HG03520 (cell line): ENCODE results near the gene ABTB2.
A peak's percentile ranks its signal among the peaks of the same experiment; 100 is the strongest.

ENCODE experiments used
- ATAC-seq: cut with Tn5 transposase; IDR thresholded peaks from one replicate; pipeline ENCODE4 v1.9.1; 2021; ENCODE audit warnings: mild to moderate bottlenecking, moderate library complexity; ENCODE audit not compliant: unreplicated experiment

Gene ABTB2

GRCh38 chr11:34155057-34155756, 202.6 kb downstream of the ABTB2 start:
- no peak for ATAC-seq

GRCh38 chr11:34154059-34154875, 203.5 kb downstream of the ABTB2 start:
- peak; percentile 52 for ATAC-seq

GRCh38 chr11:34151916-34152845, 205.6 kb downstream of the ABTB2 start:
- no peak for ATAC-seq

- no peak for ATAC-seq
Observed at GRCh38 chr11:34151166-34151565, 206.6 kb downstream of the ABTB2 start.

- no peak for ATAC-seq
Observed at GRCh38 chr11:34150494-34151151, 207.2 kb downstream of the ABTB2 start.

GRCh38 chr11:34149786-34150185, 208.0 kb downstream of the ABTB2 start:
- ATAC-seq: no peak

- no peak for ATAC-seq
Observed at GRCh38 chr11:34149274-34149673, 208.5 kb downstream of the ABTB2 start.

- ATAC-seq: no peak
Observed at GRCh38 chr11:34148504-34149165, 209.2 kb downstream of the ABTB2 start.

GRCh38 chr11:34147581-34147980, 210.2 kb downstream of the ABTB2 start:
- no peak for ATAC-seq

GRCh38 chr11:34146866-34147265, 210.9 kb downstream of the ABTB2 start:
- ATAC-seq: no peak

GRCh38 chr11:34146411-34146810, 211.4 kb downstream of the ABTB2 start:
- ATAC-seq: no peak

GRCh38 chr11:34145847-34146381, 211.9 kb downstream of the ABTB2 start:
- peak; percentile 41 for ATAC-seq

- peak; percentile 49 for ATAC-seq
Observed at GRCh38 chr11:34145073-34145472, 212.7 kb downstream of the ABTB2 start.

- no peak for ATAC-seq
Observed at GRCh38 chr11:34143048-34143447, 214.8 kb downstream of the ABTB2 start.

GRCh38 chr11:34140149-34140548, 217.7 kb downstream of the ABTB2 start:
- ATAC-seq: no peak

GRCh38 chr11:34139346-34139745, 218.5 kb downstream of the ABTB2 start:
- ATAC-seq: no peak

- no peak for ATAC-seq
Observed at GRCh38 chr11:34136420-34136819, 221.4 kb downstream of the ABTB2 start.

- ATAC-seq: no peak
Observed at GRCh38 chr11:34135439-34135838, 222.4 kb downstream of the ABTB2 start.

- no peak for ATAC-seq
Observed at GRCh38 chr11:34134765-34135164, 223.0 kb downstream of the ABTB2 start.
